ENCODE results near the gene LRP1B.

GRCh38 chr2:142112757-142113221 is 18.0 kb downstream of the LRP1B start:
- no peak for TF ChIP-seq GATA2 (IDR thresholded peaks at IDR 0.05; ENCODE audit: low read depth, low read length)
- TF ChIP-seq GATA3 (IDR thresholded peaks at IDR 0.05; ENCODE audit: low read depth, low read length): no peak
